ENCODE measurements around the gene TMEM234.
A peak's percentile ranks its signal among the peaks of the same experiment; 100 is the strongest.

Gene TMEM234

GRCh38 chr1:32187850-32188249, 34.3 kb downstream of the TMEM234 start:
- Histone ChIP-seq H3K4ac (ENCODE audit: low read depth, low read length) (no peak overlapping the region), H3K27me3 (ENCODE audit: insufficient read depth, low read length, poor library complexity) (no peaks in the 10 kb centered on the region), H4K5ac (ENCODE audit: low read length) (no peak overlapping the region), H2BK15ac (replicated peaks; ENCODE audit: low read depth) (no peak overlapping the region), H3K9ac (ENCODE audit: low read length) (no peak overlapping the region), H2BK5ac (ENCODE audit: low read length) (no peak overlapping the region), H3K79me2 (ENCODE audit: control insufficient read depth, insufficient read depth, low read length) (peaks cover 17% of the 10 kb centered on the region), H4K8ac (ENCODE audit: low read depth, low read length) (no peak overlapping the region), H3K4me3 (ENCODE audit: low read length) (no peak overlapping the region), H3K36me3 (ENCODE audit: control insufficient read depth, insufficient read depth, low read length) (peaks cover 43% of the 10 kb centered on the region), H3K4me1 (ENCODE audit: control insufficient read depth, low read depth, low read length) (no peaks in the 10 kb centered on the region), H3K4me2 (ENCODE audit: low read length) (no peak overlapping the region), H3K23ac (ENCODE audit: low read length) (no peak overlapping the region), H3K18ac (ENCODE audit: low read length) (no peak overlapping the region), H3K27ac (ENCODE audit: low read depth, low read length) (no peak overlapping the region), H2AK5ac (ENCODE audit: low read length) (no peak overlapping the region), H3K79me1 (ENCODE audit: low read length) (peaks cover 16% of the 10 kb centered on the region), H2BK120ac (ENCODE audit: low read depth, low read length) (no peak overlapping the region), H3K56ac (ENCODE audit: low read length) (no peak overlapping the region)
- no CpG with 5 or more reads among the region's 9 CpGs for WGBS (ENCODE audit: extremely low coverage, insufficient coverage, low lambda C conversion rate)
- no peak for DNase-seq

DNA sequence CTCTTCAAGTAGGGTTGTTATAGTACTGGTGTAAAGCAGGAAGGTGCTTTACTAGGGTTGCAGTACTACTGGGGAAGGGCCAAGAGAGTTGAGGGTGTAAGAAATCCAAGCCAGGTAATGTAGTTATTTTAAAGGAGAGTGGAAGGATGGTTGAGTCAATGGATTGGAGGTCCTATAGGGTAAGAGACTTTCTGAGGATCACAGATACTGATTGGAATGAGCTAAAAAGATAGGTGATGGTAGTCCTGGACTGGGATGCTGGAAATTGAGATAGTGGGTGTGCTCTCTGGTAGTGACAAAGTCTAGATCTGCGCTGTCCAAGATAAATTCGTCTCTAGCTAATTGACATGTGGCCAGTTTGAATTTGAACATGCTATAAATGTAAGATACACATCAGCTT, 35.7 kb downstream of the TMEM234 start:
- H3K36me3 ChIP-seq (ENCODE audit: control insufficient read depth, insufficient read depth, low read length): peaks cover 35% of the 10 kb centered on the region

DNA sequence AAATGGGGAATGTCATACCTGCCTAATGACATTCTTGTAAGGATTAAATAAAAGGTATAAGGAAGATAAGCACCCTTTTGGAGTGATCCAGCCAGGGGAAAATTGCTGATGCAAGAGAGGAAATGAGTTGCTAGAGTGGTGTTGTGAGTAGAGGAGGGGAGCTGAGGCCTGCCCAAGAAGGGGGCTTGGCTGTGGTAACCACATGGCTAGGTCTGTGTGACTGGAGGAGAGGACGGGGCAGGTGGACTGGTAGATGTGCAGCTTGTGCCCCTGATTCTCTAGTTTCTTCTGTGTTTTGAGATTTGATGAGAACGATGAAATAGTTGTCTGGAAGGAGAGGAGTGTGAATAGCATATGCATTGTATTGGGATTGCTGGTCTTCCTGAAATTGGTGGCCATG, 36.1 kb downstream of the TMEM234 start:
- Histone ChIP-seq H3K23ac (ENCODE audit: low read length) (no peak overlapping the region), H3K4me3 (ENCODE audit: low read length) (no peak overlapping the region), H3K79me2 (ENCODE audit: control insufficient read depth, insufficient read depth, low read length) (peaks cover 28% of the 10 kb centered on the region), H3K27ac (ENCODE audit: low read depth, low read length) (no peak overlapping the region), H3K36me3 (ENCODE audit: control insufficient read depth, insufficient read depth, low read length) (peaks cover 33% of the 10 kb centered on the region), H2BK15ac (replicated peaks; ENCODE audit: low read depth) (no peak overlapping the region), H3K79me1 (ENCODE audit: low read length) (peaks cover 25% of the 10 kb centered on the region), H3K18ac (ENCODE audit: low read length) (no peak overlapping the region), H3K27me3 (ENCODE audit: insufficient read depth, low read length, poor library complexity) (no peaks in the 10 kb centered on the region), H3K4me2 (ENCODE audit: low read length) (no peak overlapping the region), H3K4me1 (ENCODE audit: control insufficient read depth, low read depth, low read length) (peaks cover 4% of the 10 kb centered on the region), H2AK5ac (ENCODE audit: low read length) (no peak overlapping the region), H4K8ac (ENCODE audit: low read depth, low read length) (no peak overlapping the region), H4K5ac (ENCODE audit: low read length) (no peak overlapping the region), H3K56ac (ENCODE audit: low read length) (no peak overlapping the region), H3K9ac (ENCODE audit: low read length) (peak overlapping the region; percentile 31), H3K4ac (ENCODE audit: low read depth, low read length) (no peak overlapping the region), H2BK5ac (ENCODE audit: low read length) (no peak overlapping the region), H2BK120ac (ENCODE audit: low read depth, low read length) (no peak overlapping the region)
- DNase-seq: peak; percentile 64
- 100% methylated on average over 1 of the region's 2 CpGs for WGBS (ENCODE audit: extremely low coverage, insufficient coverage, low lambda C conversion rate)

More for the DNA sequence above, 35.7 kb downstream of the TMEM234 start:
- Histone ChIP-seq H2BK15ac (replicated peaks; ENCODE audit: low read depth) (no peak overlapping the region), H3K9ac (ENCODE audit: low read length) (peak overlapping the region; percentile 31), H3K23ac (ENCODE audit: low read length) (no peak overlapping the region), H2BK5ac (ENCODE audit: low read length) (peak overlapping the region; percentile 22), H3K4me2 (ENCODE audit: low read length) (no peak overlapping the region), H3K56ac (ENCODE audit: low read length) (no peak overlapping the region), H3K27ac (ENCODE audit: low read depth, low read length) (no peak overlapping the region), H3K4ac (ENCODE audit: low read depth, low read length) (no peak overlapping the region), H3K79me1 (ENCODE audit: low read length) (peaks cover 21% of the 10 kb centered on the region), H2BK120ac (ENCODE audit: low read depth, low read length) (no peak overlapping the region), H2AK5ac (ENCODE audit: low read length) (no peak overlapping the region), H3K79me2 (ENCODE audit: control insufficient read depth, insufficient read depth, low read length) (peaks cover 24% of the 10 kb centered on the region), H3K18ac (ENCODE audit: low read length) (no peak overlapping the region), H3K4me1 (ENCODE audit: control insufficient read depth, low read depth, low read length) (no peaks in the 10 kb centered on the region), H4K8ac (ENCODE audit: low read depth, low read length) (no peak overlapping the region), H4K5ac (ENCODE audit: low read length) (no peak overlapping the region), H3K27me3 (ENCODE audit: insufficient read depth, low read length, poor library complexity) (no peaks in the 10 kb centered on the region), H3K4me3 (ENCODE audit: low read length) (no peak overlapping the region)
- no CpG with 5 or more reads among the region's 2 CpGs for WGBS (ENCODE audit: extremely low coverage, insufficient coverage, low lambda C conversion rate)
- DNase-seq: no peak

- Histone ChIP-seq H3K79me1 (ENCODE audit: low read length) (peaks cover 31% of the 10 kb centered on the region), H3K18ac (ENCODE audit: low read length) (no peak overlapping the region), H2BK15ac (replicated peaks; ENCODE audit: low read depth) (no peak overlapping the region), H3K56ac (ENCODE audit: low read length) (no peak overlapping the region), H3K27ac (ENCODE audit: low read depth, low read length) (no peak overlapping the region), H2AK5ac (ENCODE audit: low read length) (no peak overlapping the region), H3K4me2 (ENCODE audit: low read length) (no peak overlapping the region), H3K36me3 (ENCODE audit: control insufficient read depth, insufficient read depth, low read length) (peaks cover 22% of the 10 kb centered on the region), H2BK5ac (ENCODE audit: low read length) (no peak overlapping the region), H2BK120ac (ENCODE audit: low read depth, low read length) (no peak overlapping the region), H3K4ac (ENCODE audit: low read depth, low read length) (no peak overlapping the region), H3K23ac (ENCODE audit: low read length) (no peak overlapping the region), H3K9ac (ENCODE audit: low read length) (no peak overlapping the region), H3K4me3 (ENCODE audit: low read length) (no peak overlapping the region), H3K79me2 (ENCODE audit: control insufficient read depth, insufficient read depth, low read length) (peaks cover 37% of the 10 kb centered on the region), H3K27me3 (ENCODE audit: insufficient read depth, low read length, poor library complexity) (no peaks in the 10 kb centered on the region), H3K4me1 (ENCODE audit: control insufficient read depth, low read depth, low read length) (peaks cover 7% of the 10 kb centered on the region), H4K8ac (ENCODE audit: low read depth, low read length) (no peak overlapping the region), H4K5ac (ENCODE audit: low read length) (no peak overlapping the region)
- no peak for DNase-seq
These were observed 37.5 kb downstream of the TMEM234 start for GRCh38 chr1:32184650-32185049.

- no peak overlapping the region for H2BK120ac ChIP-seq (ENCODE audit: low read depth, low read length)
- no peak overlapping the region for H3K4me2 ChIP-seq (ENCODE audit: low read length)
- no peak overlapping the region for H2AK5ac ChIP-seq (ENCODE audit: low read length)
- DNase-seq: no peak
- no peak overlapping the region for H4K8ac ChIP-seq (ENCODE audit: low read depth, low read length)
- H3K56ac ChIP-seq (ENCODE audit: low read length): no peak overlapping the region
- H3K79me1 ChIP-seq (ENCODE audit: low read length): peaks cover 24% of the 10 kb centered on the region
- no peak overlapping the region for H2BK5ac ChIP-seq (ENCODE audit: low read length)
- WGBS (ENCODE audit: extremely low coverage, insufficient coverage, low lambda C conversion rate): no CpG with 5 or more reads among the region's 6 CpGs
- no peak overlapping the region for H3K23ac ChIP-seq (ENCODE audit: low read length)
- H3K4me1 ChIP-seq (ENCODE audit: control insufficient read depth, low read depth, low read length): peaks cover 9% of the 10 kb centered on the region
- peaks cover 12% of the 10 kb centered on the region for H3K36me3 ChIP-seq (ENCODE audit: control insufficient read depth, insufficient read depth, low read length)
- H3K18ac ChIP-seq (ENCODE audit: low read length): no peak overlapping the region
- H4K5ac ChIP-seq (ENCODE audit: low read length): no peak overlapping the region
- no peaks in the 10 kb centered on the region for H3K27me3 ChIP-seq (ENCODE audit: insufficient read depth, low read length, poor library complexity)
- H3K79me2 ChIP-seq (ENCODE audit: control insufficient read depth, insufficient read depth, low read length): peaks cover 37% of the 10 kb centered on the region
- H3K9ac ChIP-seq (ENCODE audit: low read length): no peak overlapping the region
- no peak overlapping the region for H3K27ac ChIP-seq (ENCODE audit: low read depth, low read length)
- H2BK15ac ChIP-seq (replicated peaks; ENCODE audit: low read depth): no peak overlapping the region
- H3K4me3 ChIP-seq (ENCODE audit: low read length): no peak overlapping the region
- H3K4ac ChIP-seq (ENCODE audit: low read depth, low read length): no peak overlapping the region
These were observed 40.1 kb downstream of the TMEM234 start for GRCh38 chr1:32182060-32182459.

GRCh38 chr1:32181563-32181962, 40.6 kb downstream of the TMEM234 start:
- peak overlapping the region; percentile 88 for H3K9ac ChIP-seq (ENCODE audit: low read length)
- no peak overlapping the region for H2BK120ac ChIP-seq (ENCODE audit: low read depth, low read length)
- H3K56ac ChIP-seq (ENCODE audit: low read length): peak overlapping the region; percentile 74
- H3K4ac ChIP-seq (ENCODE audit: low read depth, low read length): no peak overlapping the region
- no peaks in the 10 kb centered on the region for H3K27me3 ChIP-seq (ENCODE audit: insufficient read depth, low read length, poor library complexity)
- peaks cover 9% of the 10 kb centered on the region for H3K4me1 ChIP-seq (ENCODE audit: control insufficient read depth, low read depth, low read length)
- H3K18ac ChIP-seq (ENCODE audit: low read length): no peak overlapping the region
- no peak overlapping the region for H2AK5ac ChIP-seq (ENCODE audit: low read length)
- no peak overlapping the region for H2BK5ac ChIP-seq (ENCODE audit: low read length)
- peaks cover 23% of the 10 kb centered on the region for H3K79me1 ChIP-seq (ENCODE audit: low read length)
- peaks cover 10% of the 10 kb centered on the region for H3K36me3 ChIP-seq (ENCODE audit: control insufficient read depth, insufficient read depth, low read length)
- H2BK15ac ChIP-seq (replicated peaks; ENCODE audit: low read depth): no peak overlapping the region
- no peak for DNase-seq
- H4K8ac ChIP-seq (ENCODE audit: low read depth, low read length): no peak overlapping the region
- H3K23ac ChIP-seq (ENCODE audit: low read length): no peak overlapping the region
- H4K5ac ChIP-seq (ENCODE audit: low read length): no peak overlapping the region
- no CpG with 5 or more reads among the region's 5 CpGs for WGBS (ENCODE audit: extremely low coverage, insufficient coverage, low lambda C conversion rate)
- H3K27ac ChIP-seq (ENCODE audit: low read depth, low read length): no peak overlapping the region
- no peak overlapping the region for H3K4me3 ChIP-seq (ENCODE audit: low read length)
- H3K4me2 ChIP-seq (ENCODE audit: low read length): peak overlapping the region; percentile 6
- peaks cover 34% of the 10 kb centered on the region for H3K79me2 ChIP-seq (ENCODE audit: control insufficient read depth, insufficient read depth, low read length)

Data from mesendoderm (in vitro differentiated cells).